Astrocyte (in vitro differentiated cells and primary cell): ENCODE measurements around the gene DNAJB12.

ENCODE experiments used
- CTCF ChIP-seq: IDR thresholded peaks from 2 replicates; pipeline ENCODE4 v1.5.1; 2011; ENCODE audit warnings: low read depth, mild to moderate bottlenecking, inconsistent platforms, low read length, moderate library complexity; ENCODE audit not compliant: insufficient read depth
- EZH2 ChIP-seq: IDR thresholded peaks from 2 replicates; pipeline ENCODE4 v1.6.1; 2012; ENCODE audit warnings: mild to moderate bottlenecking, low read length, inconsistent platforms; ENCODE audit not compliant: insufficient read depth

- TF ChIP-seq CTCF (no peak), EZH2 (no peak)
Observed at GRCh38 chr10:72386916-72387586, 32.3 kb upstream of the DNAJB12 start.
